GM12892 (cell line): ENCODE data around the gene RPL15.

ENCODE experiments used
- DNase-seq: peaks from one replicate; pipeline ENCODE4 v3.0.0; 2011; ENCODE audit not compliant: insufficient read length
- FAIRE-seq: peaks from 2 replicates; lab custom pipeline; 2011; peaks lifted over from hg19 to GRCh38; lab: Jason Lieb, UNC
- POLR2A ChIP-seq: IDR thresholded peaks from 2 replicates; pipeline ENCODE4 v1.6.1; 2011; ENCODE audit warnings: low read depth, low read length, control low read depth
- POLR2AphosphoS5 ChIP-seq: IDR thresholded peaks from 2 replicates; pipeline ENCODE4 v1.6.1; 2011; ENCODE audit warnings: low read depth, low read length, control low read depth
- TAF1 ChIP-seq: IDR thresholded peaks from 2 replicates; pipeline ENCODE4 v1.6.1; 2011; ENCODE audit warnings: low read depth, mild to moderate bottlenecking, control low read depth, low read length, borderline replicate concordance

The RPL15 gene

DNA sequence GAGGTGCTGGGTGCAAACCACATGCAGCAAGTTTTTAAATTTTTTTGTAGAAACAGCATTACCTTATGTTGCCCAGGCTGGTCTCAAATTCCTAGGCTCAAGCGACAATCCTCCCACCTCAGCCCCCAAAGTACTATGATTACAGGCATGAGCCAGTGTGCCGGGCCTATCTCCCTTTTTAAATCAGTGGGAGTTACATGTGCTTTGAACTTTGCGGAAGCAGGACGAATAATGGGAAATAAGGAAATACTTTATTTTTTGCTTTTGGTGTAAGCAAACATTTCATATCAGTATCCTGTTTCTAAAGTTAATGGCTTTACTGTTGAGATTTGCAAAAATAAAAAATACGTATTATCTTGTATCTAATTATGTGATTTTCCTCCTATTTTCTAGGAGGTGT lies 37.2 kb downstream of the RPL15 start:
- no peak for DNase-seq
- TF ChIP-seq POLR2AphosphoS5 (no peak), TAF1 (no peak), POLR2A (no peak)
- no peak for FAIRE-seq

DNA sequence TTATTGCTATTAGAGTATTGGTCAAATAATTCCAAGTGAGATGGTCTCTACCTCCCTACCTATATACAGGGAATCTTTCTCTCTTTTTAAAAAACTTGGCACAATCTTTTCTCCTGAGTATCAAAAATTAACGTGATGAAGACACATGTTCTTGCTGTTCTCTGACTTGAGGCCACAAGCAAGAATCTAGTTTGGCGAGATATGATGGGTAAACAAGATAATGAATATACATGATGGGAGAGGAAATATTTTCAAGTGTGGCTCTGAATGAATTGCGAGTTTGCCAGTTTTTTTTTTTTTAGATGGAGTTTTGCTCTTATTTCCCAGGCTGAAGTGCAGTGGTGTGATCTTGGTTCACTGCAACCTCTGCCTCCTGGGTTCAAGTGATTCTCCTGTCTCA lies 39.8 kb downstream of the RPL15 start:
- TF ChIP-seq TAF1, result no peak
- no peak for TF ChIP-seq POLR2A
- TF ChIP-seq POLR2AphosphoS5, result no peak
- no peak for DNase-seq
- no peak for FAIRE-seq

DNA sequence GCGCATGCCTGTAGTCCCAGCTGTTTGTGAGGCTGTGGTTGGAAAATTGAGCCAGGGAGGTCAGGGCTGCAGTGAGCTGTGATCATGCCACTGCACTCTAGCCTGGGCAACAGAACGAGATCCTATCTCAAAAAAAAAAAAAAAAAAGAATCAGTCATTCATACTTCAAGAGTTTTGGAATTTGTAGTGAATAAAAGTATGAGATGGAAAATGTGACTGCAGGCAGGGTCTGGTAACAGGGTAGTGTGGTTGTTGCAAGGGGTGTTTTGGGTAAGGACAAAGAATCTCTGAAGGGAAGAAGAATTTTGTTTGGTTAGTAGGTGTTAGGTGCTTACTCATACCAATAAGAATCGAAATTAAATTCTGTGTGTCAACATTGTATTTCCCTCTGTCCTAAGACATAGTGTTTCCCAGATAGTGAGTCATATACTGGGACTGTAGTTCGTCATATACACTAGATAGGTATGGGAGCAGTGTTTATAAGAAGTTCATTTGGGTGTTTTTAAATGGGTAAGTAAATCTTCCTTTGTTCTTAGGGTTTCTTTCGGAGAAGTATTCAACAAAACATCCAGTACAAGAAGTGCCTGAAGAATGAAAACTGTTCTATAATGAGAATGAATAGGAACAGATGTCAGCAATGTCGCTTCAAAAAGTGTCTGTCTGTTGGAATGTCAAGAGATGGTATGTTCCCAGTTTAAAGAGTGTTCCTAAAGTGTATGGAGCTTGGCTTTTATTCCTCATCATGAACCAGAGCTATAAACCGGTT lies 42.4 kb downstream of the RPL15 start:
- DNase-seq (no peak), FAIRE-seq (no peak)

DNA sequence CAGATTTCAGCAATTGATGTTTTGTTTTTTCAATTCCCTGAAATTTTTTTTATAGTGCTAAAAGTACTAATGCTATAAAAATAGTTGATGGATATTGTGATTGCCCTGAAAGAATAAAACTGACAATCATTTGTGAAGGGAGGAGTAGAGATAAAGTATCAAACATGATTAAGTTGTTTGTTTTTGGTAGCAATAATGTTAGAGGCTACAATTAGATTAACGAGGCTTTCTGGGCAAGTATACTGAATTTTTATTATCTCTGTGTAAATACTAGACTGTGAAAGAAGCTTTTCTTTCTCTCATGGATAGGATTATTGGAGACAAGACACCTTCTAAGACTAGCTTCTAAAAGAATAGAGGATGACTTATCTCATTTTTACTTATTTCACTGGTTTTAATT lies 43.7 kb downstream of the RPL15 start:
- FAIRE-seq (no peak), DNase-seq (no peak)
- TF ChIP-seq POLR2AphosphoS5 (no peak), POLR2A (no peak), TAF1 (no peak)

More for the DNA sequence above, 42.4 kb downstream of the RPL15 start:
- no peak for TF ChIP-seq POLR2AphosphoS5
- TF ChIP-seq TAF1, result no peak
- no peak for TF ChIP-seq POLR2A

DNA sequence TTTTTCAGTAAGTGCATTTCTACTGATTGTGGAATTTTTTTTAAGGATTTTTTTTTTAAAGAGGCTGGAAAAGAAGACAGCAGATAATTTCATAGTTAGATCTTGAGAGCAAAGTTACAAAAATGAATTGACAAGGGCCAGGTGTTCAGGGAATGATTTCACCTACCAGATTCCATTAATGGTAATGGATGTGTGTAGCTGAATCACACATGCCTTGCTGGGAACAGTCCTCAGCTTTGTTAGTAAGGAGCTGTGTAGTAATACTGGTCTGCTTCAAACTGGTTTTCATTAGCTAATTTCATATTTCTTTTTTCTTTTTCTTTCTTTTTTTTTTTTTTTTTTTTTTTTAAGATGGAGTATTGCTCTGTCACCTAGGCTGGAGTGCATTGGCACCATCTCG lies 44.1 kb downstream of the RPL15 start:
- DNase-seq (no peak), FAIRE-seq (no peak)
- TF ChIP-seq POLR2A, result no peak
- TF ChIP-seq TAF1, result no peak
- no peak for TF ChIP-seq POLR2AphosphoS5

DNA sequence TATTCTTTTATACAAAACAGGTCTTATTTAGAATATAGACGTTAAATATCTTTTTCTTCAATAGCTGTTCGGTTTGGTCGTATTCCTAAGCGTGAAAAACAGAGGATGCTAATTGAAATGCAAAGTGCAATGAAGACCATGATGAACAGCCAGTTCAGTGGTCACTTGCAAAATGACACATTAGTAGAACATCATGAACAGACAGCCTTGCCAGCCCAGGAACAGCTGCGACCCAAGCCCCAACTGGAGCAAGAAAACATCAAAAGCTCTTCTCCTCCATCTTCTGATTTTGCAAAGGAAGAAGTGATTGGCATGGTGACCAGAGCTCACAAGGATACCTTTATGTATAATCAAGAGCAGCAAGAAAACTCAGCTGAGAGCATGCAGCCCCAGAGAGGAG lies 45.0 kb downstream of the RPL15 start:
- no peak for DNase-seq
- FAIRE-seq, result no peak
- TF ChIP-seq POLR2AphosphoS5 (no peak), POLR2A (no peak), TAF1 (no peak)

DNA sequence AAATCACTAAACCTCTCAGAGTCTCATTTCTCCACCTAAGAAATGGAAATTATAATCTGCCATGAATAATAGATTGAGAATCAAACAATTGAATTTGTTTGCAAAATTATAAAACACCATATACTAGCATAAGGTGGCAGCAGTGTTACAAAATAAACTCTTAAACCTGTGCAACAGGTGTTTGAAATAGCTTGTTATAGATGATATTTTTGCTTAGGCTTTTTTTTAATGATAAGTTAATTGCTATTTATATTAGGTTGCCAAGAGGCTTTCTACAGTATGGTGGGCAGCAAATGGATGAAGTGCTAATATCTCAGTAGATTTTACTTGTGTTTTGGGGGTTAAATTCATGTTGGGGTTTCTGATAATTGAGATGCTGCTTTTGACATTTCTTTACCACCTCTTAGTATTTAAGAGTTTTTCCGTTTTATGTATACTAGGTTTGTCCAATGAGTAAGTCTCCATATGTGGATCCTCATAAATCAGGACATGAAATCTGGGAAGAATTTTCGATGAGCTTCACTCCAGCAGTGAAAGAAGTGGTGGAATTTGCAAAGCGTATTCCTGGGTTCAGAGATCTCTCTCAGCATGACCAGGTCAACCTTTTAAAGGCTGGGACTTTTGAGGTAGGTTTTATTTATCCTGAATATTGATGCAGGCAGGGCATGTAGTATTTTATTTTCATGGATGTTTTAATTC lies 47.8 kb downstream of the RPL15 start:
- no peak for FAIRE-seq
- no peak for DNase-seq
- TF ChIP-seq POLR2A (no peak), POLR2AphosphoS5 (no peak), TAF1 (no peak)

DNA sequence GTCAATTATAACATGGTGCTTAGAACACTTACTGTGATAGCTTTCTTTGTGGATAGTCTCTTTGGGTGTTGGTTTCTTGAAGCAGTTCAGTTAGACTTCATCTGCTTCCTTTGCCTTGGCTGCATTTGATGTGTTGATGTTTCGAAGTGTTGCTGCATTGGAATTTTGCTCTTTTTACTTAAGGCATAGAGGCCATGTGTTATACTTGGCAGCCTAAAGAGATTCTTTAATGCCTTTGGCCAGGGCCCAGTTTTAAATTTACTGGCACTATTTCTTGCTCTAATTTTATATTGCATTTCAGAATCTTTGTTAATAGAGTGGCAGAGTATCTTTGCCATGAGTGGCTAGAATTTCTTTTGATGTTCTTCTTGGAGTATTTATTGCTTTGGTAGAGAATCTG lies 49.4 kb downstream of the RPL15 start:
- DNase-seq (no peak), FAIRE-seq (no peak)
- TF ChIP-seq TAF1 (no peak), POLR2A (no peak), POLR2AphosphoS5 (no peak)

DNA sequence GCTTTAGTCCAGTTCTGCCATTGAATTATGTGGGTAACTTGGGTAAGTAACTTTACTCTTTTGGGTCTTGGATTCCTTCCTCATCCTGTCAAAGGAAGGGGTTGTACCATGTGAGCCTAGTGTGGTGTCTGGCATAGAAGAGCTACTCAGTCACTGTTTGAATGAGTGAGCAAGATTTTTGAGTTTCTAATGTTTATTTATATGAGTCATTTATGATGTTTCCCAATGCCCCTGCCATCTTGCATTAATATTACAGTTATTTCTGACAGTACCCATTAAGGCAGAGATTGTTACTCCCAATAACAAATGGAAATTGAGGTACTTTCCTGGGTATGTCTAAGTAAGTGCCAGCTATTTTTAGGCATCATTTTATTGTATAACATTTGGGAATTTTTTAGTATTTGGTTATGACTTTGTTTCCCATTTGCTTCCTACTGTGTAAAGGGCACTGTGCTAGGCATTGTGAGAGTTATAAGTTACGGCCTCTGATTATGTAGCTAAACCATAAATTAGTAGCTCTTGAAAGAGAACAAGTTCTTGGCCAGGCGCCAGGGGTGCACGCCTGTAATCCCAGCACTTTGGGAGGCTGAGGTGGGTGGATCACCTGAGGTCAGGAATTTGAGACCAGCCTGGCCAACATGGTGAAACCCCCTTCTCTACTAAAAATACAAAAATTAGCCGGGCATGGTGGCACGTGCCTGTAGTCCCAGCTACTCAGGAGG lies 51.7 kb downstream of the RPL15 start:
- no peak for DNase-seq
- no peak for FAIRE-seq
- no peak for TF ChIP-seq POLR2AphosphoS5
- no peak for TF ChIP-seq POLR2A
- TF ChIP-seq TAF1, result no peak

DNA sequence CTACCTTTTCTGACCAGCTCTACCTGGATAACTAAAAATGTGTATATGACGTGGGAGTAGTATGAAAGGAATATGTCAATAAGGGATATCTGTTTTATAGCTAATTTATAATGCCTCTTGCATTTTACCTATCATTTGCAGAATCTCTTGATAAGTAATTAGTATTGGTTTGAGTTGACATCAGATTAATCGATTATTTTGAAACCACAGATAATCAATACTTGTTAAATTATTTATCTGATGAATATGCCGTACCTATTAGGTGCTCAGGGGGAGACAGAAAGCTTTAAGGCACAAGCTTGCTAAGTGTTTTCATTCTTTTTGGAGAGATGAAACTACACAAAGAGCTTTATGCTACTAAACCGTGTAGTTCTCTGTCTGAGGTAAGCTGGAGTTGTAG lies 52.5 kb downstream of the RPL15 start:
- FAIRE-seq, result no peak
- no peak for DNase-seq

More for the DNA sequence above, 52.5 kb downstream of the RPL15 start:
- no peak for TF ChIP-seq POLR2A
- TF ChIP-seq POLR2AphosphoS5, result no peak
- no peak for TF ChIP-seq TAF1
